Measurements from ENCODE around the gene PDLIM3. TPM values are rescaled to one million over a fixed set of nuclear protein-coding genes. Genes with fewer than 3 reads are reported as not detected.

Gene PDLIM3
- total and polyA plus RNA-seq, 8 donors, result 12.9 to 43.1 (median 14.9) TPM

DNA sequence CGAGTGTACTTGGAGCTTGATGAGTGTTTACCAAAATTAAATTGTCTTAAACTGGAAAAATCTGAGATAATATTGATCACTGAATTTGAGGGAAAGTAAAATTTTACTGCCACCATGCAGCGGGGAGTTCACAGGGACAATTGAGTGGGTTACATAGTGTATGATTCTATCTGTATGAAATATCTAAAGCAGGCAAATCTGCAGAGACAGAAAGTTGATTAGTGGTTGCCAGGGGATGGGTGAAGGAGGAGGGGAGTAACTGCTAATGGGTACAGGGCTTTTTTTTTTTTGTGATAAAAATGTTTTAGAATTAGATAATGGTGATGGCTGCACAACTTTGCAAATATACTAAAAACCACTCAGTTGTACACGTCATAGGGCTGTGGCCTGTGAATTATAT, 35.4 kb upstream of the PDLIM3 start:
- H3K4me3 ChIP-seq, result no peak overlapping the region
- ATAC-seq, result no peak
- TF ChIP-seq, protein P1, sequence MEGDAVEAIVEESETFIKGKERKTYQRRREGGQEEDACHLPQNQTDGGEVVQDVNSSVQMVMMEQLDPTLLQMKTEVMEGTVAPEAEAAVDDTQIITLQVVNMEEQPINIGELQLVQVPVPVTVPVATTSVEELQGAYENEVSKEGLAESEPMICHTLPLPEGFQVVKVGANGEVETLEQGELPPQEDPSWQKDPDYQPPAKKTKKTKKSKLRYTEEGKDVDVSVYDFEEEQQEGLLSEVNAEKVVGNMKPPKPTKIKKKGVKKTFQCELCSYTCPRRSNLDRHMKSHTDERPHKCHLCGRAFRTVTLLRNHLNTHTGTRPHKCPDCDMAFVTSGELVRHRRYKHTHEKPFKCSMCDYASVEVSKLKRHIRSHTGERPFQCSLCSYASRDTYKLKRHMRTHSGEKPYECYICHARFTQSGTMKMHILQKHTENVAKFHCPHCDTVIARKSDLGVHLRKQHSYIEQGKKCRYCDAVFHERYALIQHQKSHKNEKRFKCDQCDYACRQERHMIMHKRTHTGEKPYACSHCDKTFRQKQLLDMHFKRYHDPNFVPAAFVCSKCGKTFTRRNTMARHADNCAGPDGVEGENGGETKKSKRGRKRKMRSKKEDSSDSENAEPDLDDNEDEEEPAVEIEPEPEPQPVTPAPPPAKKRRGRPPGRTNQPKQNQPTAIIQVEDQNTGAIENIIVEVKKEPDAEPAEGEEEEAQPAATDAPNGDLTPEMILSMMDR (IDR thresholded peaks at IDR 0.05), result no peak

DNA sequence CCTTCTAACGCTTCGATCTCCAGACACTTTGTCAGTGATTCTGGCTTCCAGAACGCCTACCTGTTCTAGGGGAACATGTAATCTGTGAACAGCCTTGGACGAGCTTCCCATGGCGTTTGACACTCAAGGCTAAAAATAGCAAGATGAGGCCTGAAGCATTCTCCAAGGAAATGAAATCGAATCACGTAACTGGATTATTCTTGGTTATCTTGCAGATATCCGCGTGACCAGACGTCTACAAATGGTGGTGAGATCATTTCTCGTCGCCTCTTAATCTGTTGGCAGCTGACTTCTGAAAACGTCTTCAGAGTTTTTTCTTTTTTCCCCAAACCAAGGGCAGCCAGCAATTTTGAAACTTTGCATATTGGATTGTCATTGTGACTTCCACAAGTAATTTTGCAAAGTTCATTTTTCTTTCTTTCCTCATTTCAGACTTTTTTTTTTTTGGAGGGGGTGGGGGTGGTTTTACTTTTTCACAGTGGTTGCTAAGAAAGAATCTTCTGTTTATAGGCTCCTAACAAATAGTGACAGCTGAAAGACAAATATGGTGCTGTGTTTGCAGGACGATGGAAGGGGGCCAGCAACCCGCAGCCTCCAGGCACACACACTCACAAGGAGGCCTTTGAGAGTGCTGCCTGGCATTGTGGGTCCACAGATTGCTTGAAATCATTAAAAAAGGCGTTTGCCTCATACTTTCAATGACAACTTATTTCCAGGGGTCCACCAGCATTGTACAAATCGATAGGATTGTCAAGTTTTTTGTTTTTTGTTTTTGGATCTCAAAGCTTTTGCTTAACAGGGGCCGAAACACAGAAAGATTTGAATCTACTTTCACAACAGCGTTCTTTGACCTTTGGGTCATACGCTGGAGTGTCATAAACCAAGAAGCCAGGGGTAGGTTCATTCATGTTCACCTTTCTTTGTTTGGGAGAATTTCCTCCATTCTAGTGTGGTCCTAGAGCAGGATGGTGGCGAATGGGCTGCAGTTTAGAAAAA, 32.4 kb upstream of the PDLIM3 start:
- no peaks in the 10 kb centered on the region for H3K36me3 ChIP-seq
- TF ChIP-seq, protein P1 (IDR thresholded peaks at IDR 0.05), result no peak
- H3K4me1 ChIP-seq, result peaks cover 3 to 23% of the 10 kb centered on the region in 2 donors
- no peak overlapping the region for H3K4me3 ChIP-seq
- DNase-seq, result peak in 3 of 4 donors; percentile 50 to 92 (median 89)
- peaks cover 0 to 2% of the 10 kb centered on the region in 2 donors for H3K9me3 ChIP-seq
- intact Hi-C loops (cut with DNase I), result no loop called here
- peak; percentile 77 for ATAC-seq
- no peaks in the 10 kb centered on the region for H3K27me3 ChIP-seq
- peak overlapping the region; percentile 76 to 90 for H3K27ac ChIP-seq

More for the DNA sequence above, 35.4 kb upstream of the PDLIM3 start:
- Histone ChIP-seq H3K27ac (no peak overlapping the region), H3K36me3 (no peaks in the 10 kb centered on the region), H3K27me3 (no peaks in the 10 kb centered on the region), H3K4me1 (peaks cover 3 to 23% of the 10 kb centered on the region in 2 donors), H3K9me3 (no peaks in the 10 kb centered on the region)
- intact Hi-C loops (cut with DNase I), result no loop called here
- no peak for DNase-seq

DNA sequence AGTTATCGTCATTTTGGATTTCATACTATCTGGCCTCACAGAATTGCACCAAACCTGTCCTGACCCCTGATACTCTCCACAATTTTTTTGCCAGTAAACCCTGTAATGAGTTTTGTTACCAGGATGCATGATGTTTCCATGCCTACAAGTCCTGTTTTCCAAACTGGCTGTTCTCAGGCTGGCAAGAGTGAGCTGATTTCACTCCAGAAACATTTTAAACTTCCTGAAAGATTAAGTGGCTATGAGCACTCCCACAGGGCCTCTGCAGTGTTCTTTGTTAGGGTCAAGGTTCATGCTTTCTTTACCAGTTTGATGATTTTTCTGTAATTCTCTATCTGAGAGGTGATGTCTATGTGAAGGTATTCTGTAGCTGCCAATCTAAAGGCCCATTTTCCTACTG, 31.7 kb upstream of the PDLIM3 start:
- peak; percentile 90 for ATAC-seq
- H3K36me3 ChIP-seq, result no peaks in the 10 kb centered on the region
- peaks cover 3 to 23% of the 10 kb centered on the region in 2 donors for H3K4me1 ChIP-seq
- intact Hi-C loops (cut with DNase I), result no loop called here
- TF ChIP-seq, protein P1 (IDR thresholded peaks at IDR 0.05), result no peak
- no peak overlapping the region for H3K4me3 ChIP-seq
- H3K9me3 ChIP-seq, result peaks cover 0 to 2% of the 10 kb centered on the region in 2 donors
- peak overlapping the region; percentile 76 to 90 for H3K27ac ChIP-seq
- peak in 1 of 4 donors; percentile 93 for DNase-seq
- no peaks in the 10 kb centered on the region for H3K27me3 ChIP-seq

DNA sequence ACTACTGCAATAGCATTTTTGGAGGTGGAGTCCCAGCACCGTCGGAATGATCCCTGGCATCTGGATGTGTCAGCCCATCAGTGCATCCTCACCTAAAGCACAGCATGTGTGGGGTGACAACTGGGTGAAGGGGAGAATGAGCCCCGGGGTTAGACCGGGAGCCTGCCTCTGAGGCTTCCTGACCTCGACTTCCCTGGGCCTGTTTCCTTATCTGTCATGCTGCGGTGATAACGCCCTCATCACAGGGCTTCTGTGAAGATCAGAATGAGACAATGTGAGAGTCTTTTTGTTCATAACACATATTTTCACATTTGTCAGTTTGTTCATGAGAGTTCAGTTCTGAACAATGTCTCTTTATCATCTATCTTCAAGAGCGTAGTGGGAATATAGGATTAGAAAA, 31.1 kb upstream of the PDLIM3 start:
- peaks cover 3 to 23% of the 10 kb centered on the region in 2 donors for H3K4me1 ChIP-seq
- H3K27me3 ChIP-seq, result no peaks in the 10 kb centered on the region
- peaks cover 0 to 2% of the 10 kb centered on the region in 2 donors for H3K9me3 ChIP-seq
- no peak overlapping the region for H3K4me3 ChIP-seq
- no peaks in the 10 kb centered on the region for H3K36me3 ChIP-seq
- TF ChIP-seq, protein P1 (IDR thresholded peaks at IDR 0.05), result no peak
- DNase-seq (no peak), ATAC-seq (no peak)
- peak overlapping the region; percentile 76 to 90 for H3K27ac ChIP-seq
- intact Hi-C loops (cut with DNase I), result no loop called here

DNA sequence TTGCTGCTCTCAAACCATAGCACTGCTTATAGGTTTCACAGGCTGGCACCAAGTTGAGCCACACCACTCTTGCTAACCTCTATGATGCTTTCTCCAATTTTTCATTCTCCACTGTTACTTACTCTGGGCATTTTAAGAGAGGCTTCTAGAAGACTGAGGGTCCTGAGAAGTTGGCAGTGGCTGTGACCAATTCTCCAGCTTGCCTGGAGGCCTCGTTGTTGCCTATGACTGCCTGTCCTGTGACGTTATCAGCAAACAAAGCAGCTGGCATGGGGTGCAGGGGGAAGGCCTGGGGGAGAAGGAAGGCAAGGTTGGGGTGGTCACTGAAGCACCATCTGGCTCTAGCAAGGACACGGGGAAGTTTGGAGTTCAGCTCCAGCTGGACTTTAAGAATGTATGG, 30.4 kb upstream of the PDLIM3 start:
- TF ChIP-seq, protein P1 (IDR thresholded peaks at IDR 0.05), result no peak
- H3K36me3 ChIP-seq, result no peaks in the 10 kb centered on the region
- H3K4me3 ChIP-seq, result no peak overlapping the region
- H3K27me3 ChIP-seq, result no peaks in the 10 kb centered on the region
- intact Hi-C loops (cut with DNase I), result no loop called here
- H3K9me3 ChIP-seq, result peaks cover 0 to 2% of the 10 kb centered on the region in 2 donors
- DNase-seq (no peak), ATAC-seq (no peak)
- H3K4me1 ChIP-seq, result peaks cover 3 to 23% of the 10 kb centered on the region in 2 donors
- no peak overlapping the region for H3K27ac ChIP-seq

All from left lung (tissue), 10 donors.